ENCODE results near the gene MYH2. TPM values are rescaled to one million over a fixed set of nuclear protein-coding genes. Genes with fewer than 3 reads are reported as not detected.
A peak's percentile ranks its signal among the peaks of the same experiment; 100 is the strongest.

Gene MYH2
- total RNA-seq, 1 experiment from 2014 or later, result not detected

DNA sequence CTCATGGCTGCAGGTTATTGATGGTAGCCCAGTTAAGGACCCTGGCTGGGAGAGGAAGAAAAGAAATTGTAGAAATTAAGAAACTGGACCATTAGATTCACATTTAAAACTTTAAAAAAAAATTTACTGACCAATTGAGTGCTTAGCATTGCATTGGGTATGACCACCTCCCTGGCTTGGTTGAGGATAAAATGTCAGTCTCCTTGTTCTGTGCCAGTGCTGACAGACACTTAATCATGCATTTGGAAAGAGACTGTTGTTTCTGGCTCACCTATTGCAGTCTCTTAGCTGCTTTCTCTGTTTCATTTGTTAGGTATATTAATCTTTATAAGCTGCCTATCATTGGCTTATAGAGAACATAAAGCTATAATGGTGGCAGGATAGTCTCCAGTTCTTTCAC, 32.8 kb downstream of the MYH2 start:
- DNase-seq (ENCODE audit: extremely low read depth, low read depth), result no peak

DNA sequence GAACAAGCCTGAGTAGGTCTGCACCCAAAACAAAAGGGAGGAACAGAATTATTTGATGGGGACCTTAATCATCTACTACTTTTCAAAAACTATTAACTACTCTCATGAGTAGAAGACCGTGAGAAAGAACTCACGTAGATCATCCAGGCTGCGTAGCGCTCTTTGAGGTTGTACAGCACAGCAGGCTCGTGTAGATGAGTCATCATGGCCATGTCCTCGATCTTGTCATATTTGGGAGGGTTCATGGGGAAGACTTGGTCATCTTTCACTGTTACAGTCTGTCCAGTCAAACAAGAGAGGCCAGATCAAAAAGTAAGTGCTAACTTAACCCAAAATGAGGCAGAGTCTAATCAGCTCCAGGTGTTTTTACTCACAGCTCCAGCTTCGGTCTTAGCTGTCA, 33.4 kb downstream of the MYH2 start:
- DNase-seq (ENCODE audit: extremely low read depth, low read depth), result no peak

DNA sequence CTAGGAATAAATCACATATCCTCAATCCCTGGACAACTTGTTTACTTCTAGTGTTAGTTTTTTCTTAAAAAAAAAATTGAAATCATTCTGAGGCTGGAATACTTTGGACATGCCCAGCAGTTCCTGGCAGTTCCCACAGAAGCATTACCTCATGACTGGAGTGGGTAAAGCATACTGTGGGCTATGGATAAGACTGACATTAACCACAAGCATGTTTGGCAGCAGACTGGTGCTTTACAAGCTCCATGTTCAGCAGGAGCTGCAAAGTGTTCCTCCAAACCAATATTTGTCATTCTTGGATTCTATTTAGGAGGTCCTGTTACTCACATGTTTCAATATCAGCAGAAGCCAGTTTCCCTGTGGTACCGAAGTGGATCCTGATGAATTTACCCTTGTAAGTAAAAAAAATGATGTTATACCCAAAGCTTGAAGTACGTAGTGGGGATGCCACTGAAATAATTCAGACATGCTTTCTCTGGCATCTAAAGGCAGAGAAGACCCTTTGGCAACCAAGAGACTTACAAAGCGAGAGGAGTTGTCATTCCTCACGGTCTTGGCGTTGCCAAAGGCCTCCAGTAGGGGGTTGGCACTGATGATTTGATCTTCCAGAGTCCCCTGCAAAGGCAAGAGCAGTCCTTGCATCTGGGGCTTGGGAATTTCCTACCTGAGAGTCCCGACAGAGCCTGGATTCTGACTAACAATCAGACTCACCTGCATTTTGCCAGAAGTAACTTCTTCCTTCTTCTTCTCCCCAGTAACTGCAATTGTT, 36.0 kb downstream of the MYH2 start:
- DNase-seq (ENCODE audit: extremely low read depth, low read depth), result no peak

DNA sequence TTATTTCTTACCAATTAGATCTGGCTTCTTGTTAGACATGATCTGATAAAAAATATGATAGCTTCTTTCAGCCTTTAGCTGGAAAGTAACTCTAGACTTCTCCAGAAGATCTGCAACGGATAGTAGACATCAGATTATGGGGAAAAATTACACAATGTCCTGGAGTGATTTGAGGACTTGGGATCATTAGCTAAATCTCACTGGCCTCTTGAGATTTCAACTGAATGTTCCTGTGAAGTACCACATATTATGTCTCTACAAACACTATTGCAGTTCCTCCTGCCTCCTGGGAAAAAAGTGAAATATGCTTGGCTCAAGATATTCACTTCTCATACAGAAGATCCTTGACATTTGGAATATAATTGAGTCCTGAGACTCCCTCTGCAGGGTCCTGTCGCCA, 36.6 kb downstream of the MYH2 start:
- DNase-seq (ENCODE audit: extremely low read depth, low read depth), result no peak

DNA sequence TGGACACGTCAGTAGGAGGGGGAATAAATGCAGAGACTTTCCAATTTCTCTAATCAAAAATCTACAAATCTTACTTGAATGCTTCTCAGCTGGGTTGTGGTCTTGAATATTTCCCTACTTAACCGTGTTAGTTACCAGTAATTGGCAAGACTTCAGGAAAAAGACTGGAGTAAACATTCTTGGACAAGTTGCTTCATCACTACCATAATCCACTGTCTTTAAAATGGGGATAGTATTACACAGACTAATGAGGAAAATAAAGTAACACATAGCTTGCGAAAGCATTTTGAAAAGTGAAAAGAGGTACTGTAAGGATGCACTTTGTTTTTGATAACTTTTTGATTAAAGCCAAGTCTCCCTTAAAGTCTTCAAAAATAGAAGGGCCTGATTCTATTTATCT, 49.5 kb downstream of the MYH2 start:
- DNase-seq (ENCODE audit: extremely low read depth, low read depth), result no peak

DNA sequence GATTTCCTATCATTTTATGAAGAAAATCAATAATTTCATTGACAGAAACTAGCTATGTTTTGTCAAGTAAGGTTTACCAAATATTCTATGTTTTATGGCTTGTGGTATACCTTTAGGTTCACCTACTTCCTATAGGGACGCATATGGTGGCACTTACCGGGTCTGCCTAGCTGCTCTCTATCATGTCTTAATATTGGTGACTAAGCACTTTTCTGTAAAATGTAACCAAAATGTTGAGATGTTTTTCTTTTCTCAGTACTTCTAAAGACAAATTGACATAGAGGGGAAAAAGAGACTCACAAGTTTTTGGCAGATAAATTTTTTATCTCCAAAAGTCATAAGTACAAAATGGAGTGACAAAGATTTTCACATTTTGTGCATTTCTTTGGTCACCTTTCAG, 57.5 kb downstream of the MYH2 start:
- DNase-seq (ENCODE audit: extremely low read depth, low read depth), result no peak

DNA sequence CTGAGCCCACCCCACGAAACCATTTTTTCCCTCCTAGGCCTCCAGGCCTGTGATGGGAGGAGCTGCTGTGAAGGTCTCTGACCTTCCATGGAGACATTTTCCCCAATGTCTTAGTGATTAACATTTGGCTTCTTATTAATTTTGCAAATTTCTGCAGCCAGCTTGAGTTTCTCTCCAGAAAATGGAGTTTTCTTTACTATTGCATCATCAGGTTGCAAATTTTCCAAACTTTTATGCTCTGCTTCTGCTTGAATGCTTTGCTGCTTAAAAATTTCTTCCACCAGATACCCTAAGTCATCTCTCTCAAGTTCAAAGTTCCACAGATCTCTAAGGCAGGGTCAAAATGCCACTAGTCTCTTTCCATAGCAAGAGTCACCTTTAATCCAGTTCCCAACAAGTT, 67.2 kb downstream of the MYH2 start:
- DNase-seq (ENCODE audit: extremely low read depth, low read depth), result no peak

DNA sequence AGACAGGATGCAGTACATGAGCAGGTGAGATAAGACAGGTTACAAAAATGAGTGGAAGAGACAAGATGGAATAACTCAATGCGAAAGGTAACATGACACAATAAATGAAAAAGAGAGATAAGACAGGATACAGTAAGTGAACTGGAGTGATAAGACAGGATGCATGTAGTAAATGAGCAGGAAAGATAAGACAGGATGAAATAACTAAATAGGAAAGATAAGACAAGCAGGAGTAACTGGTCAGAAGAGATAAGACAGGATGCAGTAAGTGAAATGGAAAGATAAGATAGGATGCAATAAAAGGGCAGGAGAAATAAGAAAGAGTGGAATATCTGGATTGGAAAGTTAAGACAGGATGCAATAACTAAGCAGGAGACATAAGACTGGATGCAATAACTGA, 71.8 kb downstream of the MYH2 start:
- no peak for DNase-seq (ENCODE audit: extremely low read depth, low read depth)

DNA sequence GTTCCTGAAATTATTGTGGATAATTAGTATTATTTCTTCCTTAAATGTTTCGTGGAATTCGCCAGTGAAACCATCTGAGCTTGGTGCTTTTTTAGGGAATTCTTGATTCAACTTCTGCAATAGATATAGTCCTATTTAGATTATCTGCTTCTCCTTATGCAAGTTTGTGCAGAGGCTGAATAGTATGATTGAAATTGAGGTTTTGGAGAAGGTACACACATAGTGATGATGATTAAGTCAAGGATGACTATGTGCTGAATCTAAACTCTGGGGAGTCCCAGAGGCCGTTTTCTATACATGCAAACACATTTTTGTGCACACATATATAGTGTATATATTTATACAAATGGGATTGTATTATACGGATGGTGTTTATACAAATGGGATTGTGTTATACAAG, 74.9 kb downstream of the MYH2 start:
- DNase-seq (ENCODE audit: extremely low read depth, low read depth), result no peak

DNA sequence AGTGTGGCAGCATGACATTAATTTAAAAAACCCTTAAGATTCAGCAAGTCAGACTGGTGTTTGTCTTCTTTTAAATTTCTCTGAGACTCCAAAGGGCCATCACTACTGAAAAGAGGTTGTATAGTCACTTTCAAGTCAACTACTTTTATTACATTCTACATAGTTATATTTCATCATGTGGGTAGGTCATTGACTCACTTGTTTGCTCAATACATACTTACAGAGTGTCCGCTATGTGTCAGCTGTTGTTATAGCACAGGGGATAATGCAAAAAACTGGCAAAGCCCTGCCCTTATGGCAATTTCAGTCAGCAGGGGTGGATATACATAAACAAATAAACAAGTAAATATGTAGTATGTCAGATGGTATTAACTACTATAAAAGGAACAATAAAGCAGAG, 77.6 kb downstream of the MYH2 start:
- DNase-seq (ENCODE audit: extremely low read depth, low read depth), result peak; percentile 38

Other genes starting within 250 kb of the MYH2 start
- gene MYH13, start 176.7 kb downstream of the MYH2 start, total RNA-seq (2014; rRNA removed; shearing (Covaris generic)), result not detected in 2 replicates
- gene MYH8, start 127.7 kb downstream of the MYH2 start, total RNA-seq (2014; rRNA removed; shearing (Covaris generic)), result not detected in 2 replicates
- not detected in 2 replicates for gene MYH4, start 80.1 kb downstream of the MYH2 start, total RNA-seq (2014; rRNA removed; shearing (Covaris generic))
- not detected in 2 replicates for gene MYH1, start 31.1 kb downstream of the MYH2 start, total RNA-seq (2014; rRNA removed; shearing (Covaris generic))
- gene MYH3, start 107.7 kb upstream of the MYH2 start, total RNA-seq (2014; rRNA removed; shearing (Covaris generic)), result 0.06 and 0.40 TPM in 2 replicates
- 51.1 and 62.8 TPM in 2 replicates for gene SCO1, start 147.9 kb upstream of the MYH2 start, total RNA-seq (2014; rRNA removed; shearing (Covaris generic))
- 30.5 and 32.8 TPM in 2 replicates for gene ADPRM, start 147.9 kb upstream of the MYH2 start, total RNA-seq (2014; rRNA removed; shearing (Covaris generic))
- 0.05 TPM in 1 of 2 replicates, not detected in the other for gene TMEM220, start 180.4 kb upstream of the MYH2 start, total RNA-seq (2014; rRNA removed; shearing (Covaris generic))

Data from NCI-H460 (cell line).